HepG2 (cell line): Measurements from ENCODE around the gene CFI. TPM values are rescaled to one million over a fixed set of nuclear protein-coding genes. Genes with fewer than 3 reads are reported as not detected.
A peak's percentile ranks its signal among the peaks of the same experiment; 100 is the strongest.

Experiments used
- CSRNP1 ChIP-seq: sonication (generic); formaldehyde crosslinking; IDR thresholded peaks from 2 replicates; pipeline ENCODE4 v1.8.1; 2023; ENCODE audit warnings: mild to moderate bottlenecking, missing genetic modification reagents
- FOXO1 ChIP-seq: sonication (generic); formaldehyde crosslinking; IDR thresholded peaks from 2 replicates; pipeline ENCODE4 v1.4.0; 2020; ENCODE audit warnings: missing genetic modification reagents
- JUND ChIP-seq: sonication (generic); formaldehyde crosslinking; IDR thresholded peaks from 2 replicates; pipeline ENCODE4 v1.8.0; 2022; ENCODE audit warnings: mild to moderate bottlenecking, missing genetic modification reagents
- MXI1 ChIP-seq: IDR thresholded peaks from 3 replicates; pipeline ENCODE4 v1.6.1; 2012; ENCODE audit warnings: low read depth, low read length, inconsistent platforms, borderline replicate concordance
- NONO ChIP-seq, 2 experiments: fragments of 450-650 bp in 1 of 2; sonication (generic) in 1 of 2; formaldehyde crosslinking in 1 of 2; IDR thresholded peaks in 1 of 2; conservative IDR thresholded peaks in 1 of 2; 2 replicates each; pipeline versions ENCODE4 v1.6.1 to v1.8.0; 2017 to 2022; ENCODE audit warnings: mild to moderate bottlenecking in 1 of 2, missing genetic modification reagents in 1 of 2, moderate library complexity in 1 of 2
- RERE ChIP-seq: IDR thresholded peaks from 2 replicates; pipeline ENCODE4 v1.6.1; 2016; ENCODE audit warnings: low read depth, missing genetic modification reagents, missing compliant biosample characterization
- ZBTB7B ChIP-seq: sonication (generic); formaldehyde crosslinking; IDR thresholded peaks from 2 replicates; pipeline ENCODE4 v1.4.0; 2020; ENCODE audit warnings: missing genetic modification reagents
- ZFAT ChIP-seq: sonication (generic); formaldehyde crosslinking; conservative IDR thresholded peaks from 2 replicates; pipeline ENCODE4 v1.8.1; 2023; ENCODE audit warnings: missing genetic modification reagents, inconsistent platforms
- ZFP36L1 ChIP-seq: sonication (generic); formaldehyde crosslinking; IDR thresholded peaks from 2 replicates; pipeline ENCODE4 v1.8.0; 2022; ENCODE audit warnings: mild to moderate bottlenecking, missing genetic modification reagents, moderate library complexity
- ZNF263 ChIP-seq: sonication (generic); formaldehyde crosslinking; IDR thresholded peaks from 2 replicates; pipeline ENCODE4 v1.4.0; 2020; ENCODE audit warnings: missing genetic modification reagents
- ZNF574 ChIP-seq: sonication (generic); formaldehyde crosslinking; IDR thresholded peaks from 2 replicates; pipeline ENCODE4 v1.4.0; 2020; ENCODE audit warnings: missing genetic modification reagents
- ZNF687 ChIP-seq: sonication (generic); formaldehyde crosslinking; IDR thresholded peaks from 2 replicates; pipeline ENCODE4 v1.5.1; 2020; ENCODE audit warnings: mild to moderate bottlenecking, missing genetic modification reagents, moderate library complexity
- ZNF777 ChIP-seq: sonication (generic); formaldehyde crosslinking; IDR thresholded peaks from 2 replicates; pipeline ENCODE4 v1.4.0; 2020; ENCODE audit warnings: missing genetic modification reagents
- polyA plus RNA-seq, 8 experiments: library from polyadenylated mRNA; depleted of rRNA in 3 of 8; stranded (reverse) in 7 of 8; unstranded in 1 of 8; fragments of >200 nt; fragmentation: Illumina TruSeq in 4 of 8; extraction: Trizol in 4 of 8; gene quantifications; 2 replicates each; pipeline versions ENCODE4 v1.2.1 to v1.2.3, GENCODE V29; 2011 to 2016; ENCODE audit warnings: low read depth in 4 of 8, missing spikeins in 1 of 8, mixed read lengths in 1 of 8; ENCODE audit not compliant: insufficient read depth in 1 of 8
- total RNA-seq, 5 experiments: library from RNA; depleted of rRNA; stranded (reverse); fragments of >200 nt; fragmentation: Illumina TruSeq; extraction: Trizol; gene quantifications; 2 replicates each; pipeline ENCODE4 v1.2.3, GENCODE V29; 2016; ENCODE audit warnings: low read depth in 1 of 5

CFI gene
- total and polyA plus RNA-seq, 2 of the 13 experiments (the other 11 are each of a cell fraction or from before 2014, with no cell fraction given), result 284 to 337 TPM

- TF ChIP-seq NONO (IDR thresholded peaks at IDR 0.05) (no peak), NONO (CRISPR knock-in tag; conservative IDR thresholded peaks at IDR 0.05) (peak; percentile 86), CSRNP1 (CRISPR knock-in tag) (peak; percentile 84), ZFAT (CRISPR knock-in tag) (no peak), ZNF777 (CRISPR knock-in tag) (peak; percentile 79), JUND (no peak), RERE (CRISPR knock-in tag) (no peak), FOXO1 (CRISPR knock-in tag) (no peak; the same call in 1 of the 2 replicates), ZFP36L1 (CRISPR knock-in tag) (0 out of 2 replicates have a peak, but pooled peaks have one; percentile 70), ZNF574 (CRISPR knock-in tag) (peak; percentile 67), MXI1 (no peak), ZBTB7B (CRISPR knock-in tag) (no peak), ZNF263 (CRISPR knock-in tag) (peak; percentile 57; the same call in 1 of the 2 replicates), ZNF687 (peak; percentile 97)
These were observed 71.8 kb downstream of the CFI start, which contains the start of gene PLA2G12A (continued) for GRCh38 chr4:109729718-109730618.
